Left colon (tissue), 2 donors: ENCODE data around the gene CDIPT. TPM values are rescaled to one million over a fixed set of nuclear protein-coding genes. Genes with fewer than 3 reads are reported as not detected.
"Not testable (repeated sequence)": the region's sequence is repeated elsewhere in the genome, so short reads cannot be mapped to it uniquely, and the experiment has no call there.

Experiments used
- ATAC-seq: fragments of 200-7000 bp; cut with Tn5 transposase; one replicate; pipeline ENCODE4 v1.9.1; 2020; ENCODE audit warnings: mild to moderate bottlenecking, moderate library complexity
- DNase-seq, 2 donors: peaks; one replicate each; pipeline ENCODE4 v3.0.0-alpha.2; 2020
- intact Hi-C, 2 donors: fragments of 100-400 bp; cut with DNase I in 1 of 2; cut with micrococcal nuclease in 1 of 2; formaldehyde crosslinking; loops; one replicate each; pipeline versions ENCODE4 v1.11.2 to v1.14.0; 2022; cut with DNase I, micrococcal nuclease
- total RNA-seq, 2 donors: library from RNA; stranded (reverse); fragmentation: NEBNext Ultra II Directional; extraction: Animal tissue kit (Norgen Biotek cat#: 25700); gene quantifications; one replicate each; pipeline ENCODE4 v1.2.1, GENCODE V29; 2021
- donor health status: DM: no; HTN: no; CAD: no.
- donor health status: DM: yes; HTN: yes; CAD: no.

The CDIPT gene
- total RNA-seq, 2 donors from 2014 or later: 62.9 to 85.3 TPM

- DNase-seq, ATAC-seq: not testable (repeated sequence)
- intact Hi-C loops: loop anchor here in 1 of 2 donors (10.0 kb wide), 1 partner anchor 56 kb away; the partner anchor contains the start of gene KCTD13
Observed at GRCh38 chr16:29869067-29869466, 6.0 kb upstream of the CDIPT start.

GRCh38 chr16:29868396-29869009 lies 5.5 kb upstream of the CDIPT start:
- ATAC-seq: no peak
- intact Hi-C loops: loop anchor here in 1 of 2 donors (10.0 kb wide), 1 partner anchor 56 kb away; the partner anchor contains the start of gene KCTD13
- no peak for DNase-seq

DNA sequence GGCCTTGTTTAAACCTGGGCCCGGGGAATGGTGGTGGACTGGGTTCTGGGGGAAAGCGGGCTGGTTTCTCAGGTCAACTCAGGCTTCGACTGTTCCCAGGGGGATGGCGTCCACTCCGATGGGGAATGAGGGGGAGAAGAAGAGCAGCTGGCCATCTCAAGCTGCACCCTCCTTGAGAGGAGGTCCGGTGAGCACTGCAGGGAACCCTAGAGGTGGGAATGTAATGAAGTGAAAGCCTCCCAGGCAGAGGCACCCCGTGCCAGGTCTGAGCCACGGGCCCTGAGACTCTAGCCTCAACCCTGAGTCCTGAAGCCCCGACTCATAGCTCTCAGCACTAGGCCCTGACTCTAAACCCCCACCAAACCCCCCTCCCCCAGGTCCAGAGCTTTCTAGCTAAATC lies 1.2 kb upstream of the CDIPT start:
- intact Hi-C loops: loop anchor here in 1 of 2 donors (10.0 kb wide), 1 partner anchor 61 kb away; the partner anchor contains the start of gene KCTD13
- DNase-seq (no peak), ATAC-seq (no peak)

GRCh38 chr16:29863669-29863984 lies 601 bp upstream of the CDIPT start:
- ATAC-seq: no peak
- intact Hi-C loops: loop anchor here in 1 of 2 donors (10.0 kb wide), 1 partner anchor 61 kb away; the partner anchor contains the start of gene KCTD13
- DNase-seq: no peak

- ATAC-seq (peak; percentile 30), DNase-seq (peak in 1 of 2 donors; percentile 51)
- intact Hi-C loops: loop anchor here in 1 of 2 donors (10.0 kb wide), 1 partner anchor 62 kb away; the partner anchor contains the start of gene KCTD13
Observed at GRCh38 chr16:29862383-29862883, 593 bp downstream of the CDIPT start.

DNA sequence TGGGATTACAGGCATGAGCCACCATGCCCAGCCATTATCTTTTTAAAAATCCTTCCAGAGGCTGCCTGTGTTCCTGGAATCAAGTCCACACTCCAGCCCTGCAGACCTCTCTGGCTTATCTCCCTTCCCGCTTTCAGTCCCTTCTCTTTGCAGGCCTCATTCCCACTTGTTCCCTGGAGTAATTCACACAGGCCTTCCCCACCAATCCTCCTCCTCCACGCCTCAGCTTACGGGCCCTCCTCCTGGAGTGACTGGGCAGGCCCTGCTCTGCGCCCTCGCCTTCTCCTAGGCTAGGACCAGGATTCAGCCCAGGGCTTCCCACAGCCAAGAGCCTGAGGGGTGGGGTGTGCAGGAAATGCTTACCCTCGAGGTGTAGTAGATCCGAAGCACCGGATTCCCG lies 2.8 kb downstream of the CDIPT start:
- intact Hi-C loops: loop anchor here in 1 of 2 donors (10.0 kb wide), 1 partner anchor 65 kb away; the partner anchor contains the start of gene KCTD13
- DNase-seq: no peak
- no peak for ATAC-seq

- DNase-seq: no peak
Observed at GRCh38 chr16:29858974-29859373, 4.1 kb downstream of the CDIPT start.

DNA sequence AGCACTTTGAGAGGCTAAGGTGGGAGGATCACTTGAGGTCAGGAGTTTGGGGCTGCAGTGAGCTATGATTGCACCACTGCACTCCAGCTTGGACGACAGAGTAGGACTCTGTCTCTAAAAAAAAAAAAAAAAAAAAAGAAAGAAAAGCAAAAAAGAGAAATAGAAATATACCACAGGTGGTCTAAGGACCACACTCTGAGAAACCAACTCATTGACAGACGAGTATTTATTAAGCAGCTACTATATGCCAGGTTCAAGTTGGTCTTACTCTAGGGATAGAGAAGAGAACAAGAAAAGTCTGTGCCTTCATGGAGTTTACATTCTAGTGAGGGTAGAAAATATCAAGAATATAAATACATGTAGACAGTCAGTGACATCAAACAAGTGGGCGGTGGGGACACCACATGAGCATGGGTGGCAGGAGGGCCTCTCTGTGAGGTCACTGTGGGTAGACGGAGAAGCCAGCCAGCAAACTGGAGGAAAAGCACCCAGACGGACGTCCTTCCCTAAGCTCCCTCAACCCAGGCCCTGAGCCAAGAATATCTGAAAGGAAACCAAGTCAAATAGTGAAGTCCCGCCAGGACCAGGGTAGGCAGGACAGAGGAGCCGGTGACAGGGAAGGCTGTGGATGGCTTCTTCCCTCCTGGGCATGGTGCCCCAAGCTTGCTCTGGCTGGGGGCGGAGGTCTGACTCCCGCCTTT lies 4.7 kb downstream of the CDIPT start:
- no peak for ATAC-seq
- intact Hi-C loops: no loop called here
- DNase-seq: no peak

More at GRCh38 chr16:29858974-29859373, 4.1 kb downstream of the CDIPT start:
- intact Hi-C loops: no loop called here
- ATAC-seq: no peak

DNA sequence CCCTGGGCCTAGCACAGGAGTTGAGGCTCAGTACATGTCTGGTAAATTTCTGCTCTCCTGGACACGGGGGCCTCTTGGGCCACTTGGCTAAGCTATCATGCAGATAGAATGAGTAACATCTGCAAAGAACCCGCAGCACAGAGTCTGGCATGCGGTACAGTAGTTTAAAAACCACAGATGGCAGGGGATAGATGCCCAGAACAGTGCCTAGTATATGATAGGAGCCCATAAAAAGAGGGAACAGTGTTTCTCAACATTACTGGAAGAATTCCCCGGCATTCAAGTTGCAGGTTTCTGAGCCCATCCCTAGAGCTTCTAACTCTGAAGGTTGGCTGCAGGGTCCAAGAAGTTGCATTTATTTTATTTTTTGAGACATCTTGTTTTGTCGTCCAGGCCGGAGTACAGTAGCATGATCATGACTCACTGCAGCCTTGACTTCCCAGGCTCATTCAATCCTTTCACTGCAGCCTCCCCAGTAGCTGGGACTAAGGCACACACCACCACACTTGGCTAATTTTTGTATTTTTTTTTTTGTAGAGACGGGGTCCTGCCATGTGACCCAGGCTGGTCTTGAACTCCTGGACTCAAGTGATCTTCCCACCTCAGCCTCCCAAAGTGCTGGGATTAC lies 5.8 kb downstream of the CDIPT start:
- no peak for ATAC-seq
- intact Hi-C loops: no loop called here
- DNase-seq: no peak

GRCh38 chr16:29854520-29855100 lies 8.4 kb downstream of the CDIPT start:
- intact Hi-C loops: no loop called here
- ATAC-seq: no peak

DNA sequence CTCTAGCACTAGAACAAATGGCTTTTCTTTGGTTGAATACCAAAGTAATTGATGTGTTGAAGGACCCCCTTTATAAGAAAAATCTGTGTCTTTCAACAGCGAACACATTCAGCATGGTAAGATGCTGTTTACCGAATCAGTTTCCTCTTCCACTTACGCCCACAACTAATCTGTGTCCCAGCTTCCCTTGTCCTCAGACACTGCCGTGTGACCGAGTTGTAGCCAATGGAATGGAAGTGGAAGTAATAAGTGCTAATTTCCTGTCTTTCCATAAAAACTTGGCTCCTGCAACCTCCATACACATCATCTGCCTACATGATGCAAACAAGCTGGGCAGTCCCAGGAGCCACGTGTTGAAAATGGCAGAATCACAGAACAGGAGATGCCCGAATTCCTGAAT lies 10.4 kb downstream of the CDIPT start:
- ATAC-seq: no peak
- intact Hi-C loops: no loop called here

More at GRCh38 chr16:29854520-29855100, 8.4 kb downstream of the CDIPT start:
- no peak for DNase-seq

GRCh38 chr16:29850998-29851397 lies 12.0 kb downstream of the CDIPT start:
- ATAC-seq (no peak), DNase-seq (no peak)
- intact Hi-C loops: no loop called here

More for the DNA sequence above, 10.4 kb downstream of the CDIPT start:
- DNase-seq: no peak

GRCh38 chr16:29849505-29849904 lies 13.5 kb downstream of the CDIPT start:
- intact Hi-C loops: loop anchor here in 1 of 2 donors (10.0 kb wide), 1 partner anchor 145 kb away; no protein-coding TSS in a partner anchor
- DNase-seq (no peak), ATAC-seq (no peak)

DNA sequence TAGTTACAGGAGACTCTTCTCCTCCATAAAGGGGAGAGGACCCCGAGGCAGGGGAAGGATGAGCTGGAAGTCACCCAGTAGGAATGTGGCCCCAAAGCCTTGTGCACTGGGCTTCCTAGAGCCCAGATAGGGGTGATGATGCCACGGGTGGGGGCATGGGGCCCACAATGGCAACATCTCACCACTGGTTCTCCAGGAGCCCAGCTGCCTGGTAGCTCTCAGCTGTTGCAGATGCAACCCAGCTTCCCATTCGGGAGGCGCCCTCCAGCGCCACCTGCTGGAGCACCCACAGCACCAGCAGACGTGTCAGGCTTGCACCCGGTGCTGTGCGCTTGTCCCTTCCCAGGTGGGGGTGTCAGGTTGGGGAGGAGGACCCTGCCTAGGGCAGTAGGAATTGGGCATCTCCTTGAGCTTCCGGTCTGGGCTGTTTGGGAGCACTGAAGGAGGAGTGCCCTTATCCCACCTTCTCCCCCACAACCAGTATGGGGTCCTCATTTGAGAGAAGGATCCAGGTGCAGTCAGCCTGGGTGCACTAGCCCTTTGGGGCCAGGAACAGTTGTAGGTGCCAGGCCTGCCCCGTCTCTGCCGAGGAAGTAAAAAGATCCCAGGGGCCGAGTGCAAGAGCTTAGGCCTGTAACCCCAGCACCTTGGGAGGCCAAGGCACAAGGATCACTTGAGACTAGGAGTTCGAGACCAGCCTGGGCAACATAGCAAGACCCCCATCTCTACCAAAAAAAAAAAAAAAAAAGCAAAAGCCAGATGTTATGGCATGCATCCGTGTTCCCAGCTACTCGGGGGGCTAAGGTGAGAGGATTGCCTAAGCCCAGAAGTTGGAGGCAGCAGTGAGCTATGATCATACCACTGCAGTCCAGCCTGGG lies 14.4 kb downstream of the CDIPT start:
- intact Hi-C loops: loop anchor here in 1 of 2 donors (10.0 kb wide), 1 partner anchor 144 kb away; no protein-coding TSS in a partner anchor
- peak; percentile 84 for ATAC-seq
- peak; percentile 72 to 85 for DNase-seq

DNA sequence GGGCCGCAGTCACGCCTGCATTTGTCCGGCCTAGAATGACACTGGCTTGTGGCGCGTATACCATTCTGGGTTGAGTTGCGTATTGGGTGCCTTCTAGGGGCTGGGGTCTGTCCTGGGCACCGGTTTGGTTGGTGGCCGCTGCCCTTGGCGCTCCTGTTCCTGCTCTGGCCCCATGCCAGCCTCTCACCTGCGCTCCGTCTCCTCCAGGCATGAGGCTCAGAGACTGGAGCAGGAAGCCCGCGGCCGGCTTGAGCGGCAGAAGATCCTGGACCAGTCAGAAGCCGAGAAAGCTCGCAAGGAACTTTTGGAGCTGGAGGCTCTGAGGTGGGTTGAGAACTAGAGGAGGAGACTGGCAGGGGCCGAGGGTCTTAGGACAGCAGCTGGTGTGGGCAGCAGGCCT lies 17.4 kb downstream of the CDIPT start:
- ATAC-seq: no peak
- no peak for DNase-seq
- intact Hi-C loops: loop anchor here in 1 of 2 donors (10.0 kb wide), 1 partner anchor 141 kb away; no protein-coding TSS in a partner anchor

DNA sequence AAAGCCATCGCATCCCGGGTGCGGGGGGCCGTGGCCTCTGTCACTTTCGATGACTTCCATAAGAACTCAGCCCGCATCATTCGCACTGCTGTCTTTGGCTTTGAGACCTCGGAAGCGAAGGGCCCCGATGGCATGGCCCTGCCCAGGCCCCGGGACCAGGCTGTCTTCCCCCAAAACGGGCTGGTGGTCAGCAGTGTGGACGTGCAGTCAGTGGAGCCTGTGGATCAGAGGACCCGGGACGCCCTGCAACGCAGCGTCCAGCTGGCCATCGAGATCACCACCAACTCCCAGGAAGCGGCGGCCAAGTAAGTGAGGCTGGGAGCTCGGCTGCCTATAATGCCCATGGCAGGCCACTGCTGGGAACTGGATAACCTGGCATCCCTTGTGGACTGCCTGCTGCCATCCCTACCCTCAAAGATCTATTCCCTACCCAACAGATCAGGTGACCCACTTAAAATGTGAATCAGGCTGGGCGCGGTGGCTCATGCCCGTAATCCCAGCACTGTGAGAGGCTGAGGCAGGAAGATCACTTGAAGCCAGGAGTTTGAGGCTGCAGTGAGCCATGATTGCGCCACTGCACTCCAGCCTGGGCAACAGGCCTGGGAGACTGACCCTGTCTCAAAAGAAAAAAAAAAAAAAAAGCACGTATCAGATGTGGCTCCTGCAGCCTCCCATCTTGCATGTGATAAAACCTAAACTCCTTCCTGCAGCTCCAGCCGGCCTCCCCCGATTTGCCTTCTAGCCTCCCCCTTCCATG lies 18.3 kb downstream of the CDIPT start:
- ATAC-seq: no peak
- no peak for DNase-seq
- intact Hi-C loops: loop anchor here in 1 of 2 donors (10.0 kb wide), 1 partner anchor 140 kb away; no protein-coding TSS in a partner anchor

- intact Hi-C loops: loop anchor here in 1 of 2 donors (10.0 kb wide), 1 partner anchor 139 kb away; no protein-coding TSS in a partner anchor
- DNase-seq (no peak), ATAC-seq (no peak)
Observed at GRCh38 chr16:29843931-29844330, 19.1 kb downstream of the CDIPT start.
